GM23338 (cell line): ENCODE measurements around the gene ANKRD63. TPM values are rescaled to one million over a fixed set of nuclear protein-coding genes. Genes with fewer than 3 reads are reported as not detected.

Experiments
- ATAC-seq: fragments of 200-7000 bp; cut with Tn5 transposase; 3 replicates; pipeline ENCODE4 v1.9.1; 2020
- DNase-seq: peaks from one replicate; pipeline ENCODE4 v3.0.0-alpha.2; 2015; ENCODE audit warnings: low spot score
- H2AFZ ChIP-seq: fragments of 200-600 bp; sonication (generic); 2 replicates; pipeline ENCODE4 v1.8.0; 2016; ENCODE audit warnings: antibody characterized with exemption, mild to moderate bottlenecking, moderate library complexity
- H3F3A ChIP-seq: fragments of 200-600 bp; sonication (generic); replicated peaks from 2 replicates; pipeline ENCODE4 v1.8.0; 2017; ENCODE audit warnings: antibody characterized with exemption, mixed run types, low read depth
- H3K27ac ChIP-seq: fragments of 200-600 bp; sonication (generic); 2 replicates; pipeline ENCODE4 v1.6.1; 2016; ENCODE audit warnings: low read depth
- H3K27me3 ChIP-seq: fragments of 200-600 bp; sonication (generic); 2 replicates; pipeline ENCODE4 v1.8.0; 2016; ENCODE audit warnings: mild to moderate bottlenecking, mixed run types, moderate library complexity; ENCODE audit not compliant: insufficient read depth
- H3K36me3 ChIP-seq: fragments of 200-600 bp; sonication (generic); 2 replicates; pipeline ENCODE4 v1.8.0; 2016; ENCODE audit warnings: mild to moderate bottlenecking; ENCODE audit not compliant: insufficient read depth
- H3K4me1 ChIP-seq: fragments of 200-600 bp; sonication (generic); 2 replicates; pipeline ENCODE4 v1.8.0; 2016; ENCODE audit warnings: mild to moderate bottlenecking, moderate library complexity; ENCODE audit not compliant: insufficient read depth
- H3K4me2 ChIP-seq: fragments of 200-600 bp; sonication (generic); 2 replicates; pipeline ENCODE4 v1.7.1; 2017; ENCODE audit warnings: mixed run types
- H3K4me3 ChIP-seq: fragments of 200-600 bp; sonication (generic); 2 replicates; pipeline ENCODE4 v1.6.1; 2016; ENCODE audit warnings: mixed run types
- H3K79me2 ChIP-seq: fragments of 200-600 bp; sonication (generic); replicated peaks from 2 replicates; pipeline ENCODE4 v1.8.0; 2017; ENCODE audit warnings: mild to moderate bottlenecking; ENCODE audit not compliant: insufficient read depth
- H3K9me2 ChIP-seq: fragments of 200-600 bp; sonication (generic); 2 replicates; pipeline ENCODE4 v1.8.0; 2017; ENCODE audit not compliant: insufficient read depth
- H4K20me1 ChIP-seq: fragments of 200-600 bp; sonication (generic); replicated peaks from 2 replicates; pipeline ENCODE4 v1.8.0; 2017; ENCODE audit warnings: mild to moderate bottlenecking; ENCODE audit not compliant: insufficient read depth
- H3K27ac Mint-ChIP-seq: 2 replicates; pipeline ENCODE4 v1.8.0; 2020; ENCODE audit warnings: inconsistent platforms, mild to moderate bottlenecking, moderate library complexity, mixed read lengths
- H3K27me3 Mint-ChIP-seq: 3 replicates; pipeline ENCODE4 v1.8.0; 2022; ENCODE audit warnings: low read depth, mild to moderate bottlenecking, moderate library complexity, mixed read lengths, inconsistent platforms; ENCODE audit not compliant: insufficient read depth, poor library complexity
- H3K36me3 Mint-ChIP-seq: 3 replicates; pipeline ENCODE4 v1.8.0; 2021; ENCODE audit warnings: low read depth, mild to moderate bottlenecking, inconsistent platforms, moderate library complexity, mixed read lengths
- H3K4me1 Mint-ChIP-seq: 3 replicates; pipeline ENCODE4 v1.8.0; 2020; ENCODE audit warnings: mild to moderate bottlenecking, inconsistent platforms, mixed read lengths
- H3K4me3 Mint-ChIP-seq: 3 replicates; pipeline ENCODE4 v1.8.0; 2021; ENCODE audit warnings: moderate library complexity, mild to moderate bottlenecking, inconsistent platforms, mixed read lengths
- H3K9me3 Mint-ChIP-seq: 3 replicates; pipeline ENCODE4 v1.8.0; 2020; ENCODE audit warnings: moderate library complexity, mild to moderate bottlenecking, inconsistent platforms, mixed read lengths
- EZH2 ChIP-seq: fragments of 200-600 bp; sonication (generic); IDR thresholded peaks from one replicate; pipeline ENCODE4 v1.8.0; 2017; ENCODE audit warnings: antibody characterized with exemption, mild to moderate bottlenecking, low read depth; ENCODE audit not compliant: unreplicated experiment
- EZH2phosphoT487 ChIP-seq: fragments of 200-600 bp; sonication (generic); IDR thresholded peaks from one replicate; pipeline ENCODE4 v1.8.1; 2018; ENCODE audit warnings: antibody characterized with exemption; ENCODE audit not compliant: unreplicated experiment
- JUNB ChIP-seq: IDR thresholded peaks from one replicate; pipeline ENCODE4 v1.6.1; 2016; ENCODE audit warnings: antibody characterized with exemption; ENCODE audit not compliant: unreplicated experiment
- NANOG ChIP-seq: IDR thresholded peaks from 2 replicates; pipeline ENCODE4 v1.6.1; 2016; ENCODE audit warnings: antibody characterized with exemption, borderline replicate concordance
- POLR2AphosphoS5 ChIP-seq: IDR thresholded peaks from 2 replicates; pipeline ENCODE4 v1.6.1; 2016; ENCODE audit warnings: antibody characterized with exemption, low read depth
- STAT1 ChIP-seq: IDR thresholded peaks from one replicate; pipeline ENCODE4 v1.6.1; 2016; ENCODE audit warnings: antibody characterized with exemption; ENCODE audit not compliant: unreplicated experiment
- ZNF114 ChIP-seq: fragments of 250-450 bp; sonication (Bioruptor Pico); IDR thresholded peaks from 2 replicates; pipeline ENCODE4 v1.5.0; 2020; ENCODE audit warnings: mild to moderate bottlenecking, moderate library complexity
- ZNF331 ChIP-seq: fragments of 250-450 bp; sonication (Bioruptor Pico); IDR thresholded peaks from 2 replicates; pipeline ENCODE4 v1.5.0; 2020; ENCODE audit warnings: low read depth, mild to moderate bottlenecking, moderate library complexity
- polyA plus RNA-seq: library from polyadenylated mRNA; unstranded; fragments of >200 nt; fragmentation: Nextera tagmentation; extraction: Ambion mirVana; gene quantifications from 2 replicates; pipeline ENCODE4 v1.2.1, GENCODE V29; 2016
- total RNA-seq: library from RNA; depleted of rRNA; stranded (reverse); fragments of >200 nt; shearing (Covaris generic); gene quantifications from 2 replicates; pipeline ENCODE4 v1.2.3, GENCODE V29; 2014
- TF ChIP-seq, protein P1 (sequence below): IDR thresholded peaks from one replicate; pipeline ENCODE4 v1.6.1; 2018; ENCODE audit warnings: antibody characterized with exemption; ENCODE audit not compliant: unreplicated experiment
- TF ChIP-seq, protein P2 (sequence below), 2 experiments: fragments of 200-600 bp in 1 of 2; sonication (generic) in 1 of 2; conservative IDR thresholded peaks; 2 replicates each; pipeline versions ENCODE4 v1.5.1 to v1.6.1; 2016 to 2017; ENCODE audit warnings: antibody characterized with exemption in 2 of 2, low read depth in 2 of 2, mild to moderate bottlenecking in 2 of 2, moderate library complexity in 1 of 2
- TF ChIP-seq, protein P3 (sequence below): fragments of 250-450 bp; sonication (Bioruptor Pico); IDR thresholded peaks from 2 replicates; pipeline ENCODE4 v1.5.0; 2020; ENCODE audit warnings: mild to moderate bottlenecking, moderate library complexity

ANKRD63 gene
- total and polyA plus RNA-seq, 2 experiments from 2014 or later: 0.59 TPM; not detected in 1

DNA sequence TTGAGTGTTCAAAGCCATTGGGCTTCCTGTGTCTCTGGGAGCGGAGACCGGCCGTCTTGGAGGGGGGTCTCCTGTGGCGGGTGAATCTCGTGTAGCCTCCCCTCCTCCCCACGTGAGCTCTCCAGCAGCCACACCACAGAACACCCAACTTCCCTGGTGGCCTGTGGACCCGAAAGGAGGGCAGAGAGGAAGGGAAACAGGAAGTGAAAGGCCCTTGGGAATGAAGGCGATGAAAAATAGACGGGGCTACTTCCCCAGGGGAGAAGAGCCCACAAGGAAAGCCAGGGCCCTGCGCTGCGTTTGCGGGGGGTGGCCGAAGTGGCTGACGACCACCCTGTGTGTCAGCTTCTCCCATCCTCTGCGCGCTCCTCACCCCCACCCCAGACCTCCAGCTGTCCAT, 5.4 kb downstream of the ANKRD63 start:
- H2AFZ ChIP-seq: no peak overlapping the region
- H3K4me1 ChIP-seq: peaks cover 28% of the 10 kb centered on the region
- Mint-ChIP-seq H3K9me3 (no peaks in the 10 kb centered on the region), H3K4me3 (no peak overlapping the region), H3K4me1 (peaks cover 48% of the 10 kb centered on the region), H3K27me3 (peaks cover 46% of the 10 kb centered on the region), H3K36me3 (no peaks in the 10 kb centered on the region; the same call in 2 of the 3 replicates), H3K27ac (no peak overlapping the region)
- no peak overlapping the region for H3K4me3 ChIP-seq
- TF ChIP-seq JUNB: no peak
- TF ChIP-seq STAT1: no peak
- no peak for TF ChIP-seq EZH2phosphoT487
- TF ChIP-seq, protein P1, sequence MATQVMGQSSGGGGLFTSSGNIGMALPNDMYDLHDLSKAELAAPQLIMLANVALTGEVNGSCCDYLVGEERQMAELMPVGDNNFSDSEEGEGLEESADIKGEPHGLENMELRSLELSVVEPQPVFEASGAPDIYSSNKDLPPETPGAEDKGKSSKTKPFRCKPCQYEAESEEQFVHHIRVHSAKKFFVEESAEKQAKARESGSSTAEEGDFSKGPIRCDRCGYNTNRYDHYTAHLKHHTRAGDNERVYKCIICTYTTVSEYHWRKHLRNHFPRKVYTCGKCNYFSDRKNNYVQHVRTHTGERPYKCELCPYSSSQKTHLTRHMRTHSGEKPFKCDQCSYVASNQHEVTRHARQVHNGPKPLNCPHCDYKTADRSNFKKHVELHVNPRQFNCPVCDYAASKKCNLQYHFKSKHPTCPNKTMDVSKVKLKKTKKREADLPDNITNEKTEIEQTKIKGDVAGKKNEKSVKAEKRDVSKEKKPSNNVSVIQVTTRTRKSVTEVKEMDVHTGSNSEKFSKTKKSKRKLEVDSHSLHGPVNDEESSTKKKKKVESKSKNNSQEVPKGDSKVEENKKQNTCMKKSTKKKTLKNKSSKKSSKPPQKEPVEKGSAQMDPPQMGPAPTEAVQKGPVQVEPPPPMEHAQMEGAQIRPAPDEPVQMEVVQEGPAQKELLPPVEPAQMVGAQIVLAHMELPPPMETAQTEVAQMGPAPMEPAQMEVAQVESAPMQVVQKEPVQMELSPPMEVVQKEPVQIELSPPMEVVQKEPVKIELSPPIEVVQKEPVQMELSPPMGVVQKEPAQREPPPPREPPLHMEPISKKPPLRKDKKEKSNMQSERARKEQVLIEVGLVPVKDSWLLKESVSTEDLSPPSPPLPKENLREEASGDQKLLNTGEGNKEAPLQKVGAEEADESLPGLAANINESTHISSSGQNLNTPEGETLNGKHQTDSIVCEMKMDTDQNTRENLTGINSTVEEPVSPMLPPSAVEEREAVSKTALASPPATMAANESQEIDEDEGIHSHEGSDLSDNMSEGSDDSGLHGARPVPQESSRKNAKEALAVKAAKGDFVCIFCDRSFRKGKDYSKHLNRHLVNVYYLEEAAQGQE: no peak
- TF ChIP-seq EZH2: no peak
- TF ChIP-seq, protein P2, sequence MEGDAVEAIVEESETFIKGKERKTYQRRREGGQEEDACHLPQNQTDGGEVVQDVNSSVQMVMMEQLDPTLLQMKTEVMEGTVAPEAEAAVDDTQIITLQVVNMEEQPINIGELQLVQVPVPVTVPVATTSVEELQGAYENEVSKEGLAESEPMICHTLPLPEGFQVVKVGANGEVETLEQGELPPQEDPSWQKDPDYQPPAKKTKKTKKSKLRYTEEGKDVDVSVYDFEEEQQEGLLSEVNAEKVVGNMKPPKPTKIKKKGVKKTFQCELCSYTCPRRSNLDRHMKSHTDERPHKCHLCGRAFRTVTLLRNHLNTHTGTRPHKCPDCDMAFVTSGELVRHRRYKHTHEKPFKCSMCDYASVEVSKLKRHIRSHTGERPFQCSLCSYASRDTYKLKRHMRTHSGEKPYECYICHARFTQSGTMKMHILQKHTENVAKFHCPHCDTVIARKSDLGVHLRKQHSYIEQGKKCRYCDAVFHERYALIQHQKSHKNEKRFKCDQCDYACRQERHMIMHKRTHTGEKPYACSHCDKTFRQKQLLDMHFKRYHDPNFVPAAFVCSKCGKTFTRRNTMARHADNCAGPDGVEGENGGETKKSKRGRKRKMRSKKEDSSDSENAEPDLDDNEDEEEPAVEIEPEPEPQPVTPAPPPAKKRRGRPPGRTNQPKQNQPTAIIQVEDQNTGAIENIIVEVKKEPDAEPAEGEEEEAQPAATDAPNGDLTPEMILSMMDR (conservative IDR thresholded peaks at IDR 0.05; ENCODE audit: low read depth in 2 of 2): no peak
- TF ChIP-seq POLR2AphosphoS5: no peak
- no peak for TF ChIP-seq ZNF114 (CRISPR knock-in tag)
- no peak for TF ChIP-seq NANOG
- TF ChIP-seq, protein P3, sequence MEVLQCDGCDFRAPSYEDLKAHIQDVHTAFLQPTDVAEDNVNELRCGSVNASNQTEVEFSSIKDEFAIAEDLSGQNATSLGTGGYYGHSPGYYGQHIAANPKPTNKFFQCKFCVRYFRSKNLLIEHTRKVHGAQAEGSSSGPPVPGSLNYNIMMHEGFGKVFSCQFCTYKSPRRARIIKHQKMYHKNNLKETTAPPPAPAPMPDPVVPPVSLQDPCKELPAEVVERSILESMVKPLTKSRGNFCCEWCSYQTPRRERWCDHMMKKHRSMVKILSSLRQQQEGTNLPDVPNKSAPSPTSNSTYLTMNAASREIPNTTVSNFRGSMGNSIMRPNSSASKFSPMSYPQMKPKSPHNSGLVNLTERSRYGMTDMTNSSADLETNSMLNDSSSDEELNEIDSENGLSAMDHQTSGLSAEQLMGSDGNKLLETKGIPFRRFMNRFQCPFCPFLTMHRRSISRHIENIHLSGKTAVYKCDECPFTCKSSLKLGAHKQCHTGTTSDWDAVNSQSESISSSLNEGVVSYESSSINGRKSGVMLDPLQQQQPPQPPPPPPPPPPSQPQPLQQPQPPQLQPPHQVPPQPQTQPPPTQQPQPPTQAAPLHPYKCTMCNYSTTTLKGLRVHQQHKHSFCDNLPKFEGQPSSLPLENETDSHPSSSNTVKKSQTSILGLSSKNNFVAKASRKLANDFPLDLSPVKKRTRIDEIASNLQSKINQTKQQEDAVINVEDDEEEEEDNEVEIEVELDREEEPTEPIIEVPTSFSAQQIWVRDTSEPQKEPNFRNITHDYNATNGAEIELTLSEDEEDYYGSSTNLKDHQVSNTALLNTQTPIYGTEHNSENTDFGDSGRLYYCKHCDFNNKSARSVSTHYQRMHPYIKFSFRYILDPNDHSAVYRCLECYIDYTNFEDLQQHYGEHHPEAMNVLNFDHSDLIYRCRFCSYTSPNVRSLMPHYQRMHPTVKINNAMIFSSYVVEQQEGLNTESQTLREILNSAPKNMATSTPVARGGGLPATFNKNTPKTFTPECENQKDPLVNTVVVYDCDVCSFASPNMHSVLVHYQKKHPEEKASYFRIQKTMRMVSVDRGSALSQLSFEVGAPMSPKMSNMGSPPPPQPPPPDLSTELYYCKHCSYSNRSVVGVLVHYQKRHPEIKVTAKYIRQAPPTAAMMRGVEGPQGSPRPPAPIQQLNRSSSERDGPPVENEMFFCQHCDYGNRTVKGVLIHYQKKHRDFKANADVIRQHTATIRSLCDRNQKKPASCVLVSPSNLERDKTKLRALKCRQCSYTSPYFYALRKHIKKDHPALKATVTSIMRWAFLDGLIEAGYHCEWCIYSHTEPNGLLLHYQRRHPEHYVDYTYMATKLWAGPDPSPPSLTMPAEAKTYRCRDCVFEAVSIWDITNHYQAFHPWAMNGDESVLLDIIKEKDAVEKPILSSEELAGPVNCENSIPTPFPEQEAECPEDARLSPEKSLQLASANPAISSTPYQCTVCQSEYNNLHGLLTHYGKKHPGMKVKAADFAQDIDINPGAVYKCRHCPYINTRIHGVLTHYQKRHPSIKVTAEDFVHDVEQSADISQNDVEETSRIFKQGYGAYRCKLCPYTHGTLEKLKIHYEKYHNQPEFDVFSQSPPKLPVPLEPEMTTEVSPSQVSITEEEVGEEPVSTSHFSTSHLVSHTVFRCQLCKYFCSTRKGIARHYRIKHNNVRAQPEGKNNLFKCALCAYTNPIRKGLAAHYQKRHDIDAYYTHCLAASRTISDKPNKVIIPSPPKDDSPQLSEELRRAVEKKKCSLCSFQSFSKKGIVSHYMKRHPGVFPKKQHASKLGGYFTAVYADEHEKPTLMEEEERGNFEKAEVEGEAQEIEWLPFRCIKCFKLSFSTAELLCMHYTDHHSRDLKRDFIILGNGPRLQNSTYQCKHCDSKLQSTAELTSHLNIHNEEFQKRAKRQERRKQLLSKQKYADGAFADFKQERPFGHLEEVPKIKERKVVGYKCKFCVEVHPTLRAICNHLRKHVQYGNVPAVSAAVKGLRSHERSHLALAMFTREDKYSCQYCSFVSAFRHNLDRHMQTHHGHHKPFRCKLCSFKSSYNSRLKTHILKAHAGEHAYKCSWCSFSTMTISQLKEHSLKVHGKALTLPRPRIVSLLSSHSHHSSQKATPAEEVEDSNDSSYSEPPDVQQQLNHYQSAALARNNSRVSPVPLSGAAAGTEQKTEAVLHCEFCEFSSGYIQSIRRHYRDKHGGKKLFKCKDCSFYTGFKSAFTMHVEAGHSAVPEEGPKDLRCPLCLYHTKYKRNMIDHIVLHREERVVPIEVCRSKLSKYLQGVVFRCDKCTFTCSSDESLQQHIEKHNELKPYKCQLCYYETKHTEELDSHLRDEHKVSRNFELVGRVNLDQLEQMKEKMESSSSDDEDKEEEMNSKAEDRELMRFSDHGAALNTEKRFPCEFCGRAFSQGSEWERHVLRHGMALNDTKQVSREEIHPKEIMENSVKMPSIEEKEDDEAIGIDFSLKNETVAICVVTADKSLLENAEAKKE (CRISPR knock-in tag): no peak
- TF ChIP-seq ZNF331 (CRISPR knock-in tag): no peak
- no peaks in the 10 kb centered on the region for H4K20me1 ChIP-seq
- H3K27ac ChIP-seq: no peak overlapping the region
- H3K4me2 ChIP-seq: 0 out of 2 replicates have a peak overlapping the region, but pooled peaks have one; percentile 32
- H3K79me2 ChIP-seq: no peaks in the 10 kb centered on the region
- DNase-seq: no peak
- peaks cover 16% of the 10 kb centered on the region for H3F3A ChIP-seq
- ATAC-seq: no peak
- H3K36me3 ChIP-seq: no peaks in the 10 kb centered on the region
- H3K27me3 ChIP-seq: peaks cover 43% of the 10 kb centered on the region
- H3K9me2 ChIP-seq: no peaks in the 10 kb centered on the region
